Measurements from ENCODE around the gene TRAF7. TPM values are rescaled to one million over a fixed set of nuclear protein-coding genes. Genes with fewer than 3 reads are reported as not detected.

Gene TRAF7
- total RNA-seq, 1 experiment from 2014 or later = 44.9 TPM

GRCh38 chr16:2186505-2186904 is 30.9 kb downstream of the TRAF7 start:
- Histone ChIP-seq H3K36me3 (ENCODE audit: low read depth, low read length) (no peaks in the 10 kb centered on the region), H3K9me3 (ENCODE audit: low read length) (no peaks in the 10 kb centered on the region), H3K4me1 (ENCODE audit: insufficient read depth, low read length) (no peaks in the 10 kb centered on the region), H3K79me2 (ENCODE audit: low read length) (no peaks in the 10 kb centered on the region), H2AFZ (ENCODE audit: low read length) (no peak overlapping the region), H3K9ac (ENCODE audit: low read length) (no peak overlapping the region), H3K27ac (ENCODE audit: low read length) (no peak overlapping the region), H3K27me3 (ENCODE audit: low read length) (no peaks in the 10 kb centered on the region), H3K9me2 (replicated peaks; ENCODE audit: low read length) (no peaks in the 10 kb centered on the region), H3K4me2 (ENCODE audit: low read length) (no peak overlapping the region), H3K4me3 (ENCODE audit: low read length) (no peak overlapping the region), H4K20me1 (ENCODE audit: low read length) (no peaks in the 10 kb centered on the region), H3F3A (ENCODE audit: low read length, unreplicated experiment) (no peaks in the 10 kb centered on the region)
- ChIA-PET CTCF (no interaction called here), POLR2A (ENCODE audit: unreplicated experiment) (no interaction called here)
- ATAC-seq = no peak
- TF ChIP-seq EZH2phosphoT487 (IDR thresholded peaks at IDR 0.05; ENCODE audit: borderline replicate concordance, low read length) (no peak), EZH2 (IDR thresholded peaks at IDR 0.05; ENCODE audit: low read length, unreplicated experiment) (no peak), CTCF (conservative IDR thresholded peaks at IDR 0.05; ENCODE audit: low read depth, low read length) (no peak)
- no TSS peak for BruUV-seq (replicated peaks)
- DNase-seq = no peak
- intact Hi-C loops (cut with micrococcal nuclease) = no loop called here

GRCh38 chr16:2187212-2187611 is 31.6 kb downstream of the TRAF7 start:
- POLR2A ChIA-PET (ENCODE audit: unreplicated experiment) = no interaction called here
- Histone ChIP-seq H3K4me3 (ENCODE audit: low read length) (no peak overlapping the region), H3K9ac (ENCODE audit: low read length) (no peak overlapping the region), H3K27me3 (ENCODE audit: low read length) (no peaks in the 10 kb centered on the region), H3K9me2 (replicated peaks; ENCODE audit: low read length) (no peaks in the 10 kb centered on the region), H3K4me2 (ENCODE audit: low read length) (no peak overlapping the region), H3F3A (ENCODE audit: low read length, unreplicated experiment) (no peaks in the 10 kb centered on the region), H3K36me3 (ENCODE audit: low read depth, low read length) (no peaks in the 10 kb centered on the region), H2AFZ (ENCODE audit: low read length) (no peak overlapping the region), H3K79me2 (ENCODE audit: low read length) (no peaks in the 10 kb centered on the region), H4K20me1 (ENCODE audit: low read length) (no peaks in the 10 kb centered on the region), H3K9me3 (ENCODE audit: low read length) (no peaks in the 10 kb centered on the region), H3K27ac (ENCODE audit: low read length) (no peak overlapping the region), H3K4me1 (ENCODE audit: insufficient read depth, low read length) (no peaks in the 10 kb centered on the region)
- CTCF ChIA-PET = no interaction called here
- intact Hi-C loops (cut with micrococcal nuclease) = no loop called here
- no TSS peak for BruUV-seq (replicated peaks)
- no peak for TF ChIP-seq EZH2 (IDR thresholded peaks at IDR 0.05; ENCODE audit: low read length, unreplicated experiment)
- no peak for TF ChIP-seq EZH2phosphoT487 (IDR thresholded peaks at IDR 0.05; ENCODE audit: borderline replicate concordance, low read length)
- no peak for TF ChIP-seq CTCF (conservative IDR thresholded peaks at IDR 0.05; ENCODE audit: low read depth, low read length)
- no peak for DNase-seq
- no peak for ATAC-seq

DNA sequence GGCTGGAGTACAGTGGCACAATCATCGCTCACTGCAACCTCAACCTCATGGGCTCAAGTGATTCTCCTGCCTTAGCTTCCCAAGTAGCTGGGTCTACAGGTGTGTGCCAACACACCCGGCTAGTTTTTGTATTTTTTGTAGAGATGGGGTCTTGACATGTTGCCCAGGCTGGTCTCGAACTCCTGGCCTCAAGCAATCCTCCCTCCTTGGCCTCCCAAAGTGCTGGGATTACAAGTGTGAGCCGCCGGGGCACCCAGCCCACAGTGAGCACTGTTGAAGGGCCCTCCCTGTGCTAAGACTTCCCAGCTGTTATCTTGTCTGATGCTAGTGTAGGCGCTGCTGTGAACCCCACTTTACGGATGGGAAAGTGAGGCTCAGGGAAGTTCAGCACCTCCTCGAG is 32.8 kb downstream of the TRAF7 start:
- no peak overlapping the region for H2AFZ ChIP-seq (ENCODE audit: low read length)
- H3K9me2 ChIP-seq (replicated peaks; ENCODE audit: low read length) = no peaks in the 10 kb centered on the region
- no peak overlapping the region for H3K27ac ChIP-seq (ENCODE audit: low read length)
- TF ChIP-seq EZH2phosphoT487 (IDR thresholded peaks at IDR 0.05; ENCODE audit: borderline replicate concordance, low read length) (no peak), CTCF (conservative IDR thresholded peaks at IDR 0.05; ENCODE audit: low read depth, low read length) (no peak), EZH2 (IDR thresholded peaks at IDR 0.05; ENCODE audit: low read length, unreplicated experiment) (no peak)
- ChIA-PET CTCF (no interaction called here), POLR2A (ENCODE audit: unreplicated experiment) (no interaction called here)
- DNase-seq (no peak), ATAC-seq (no peak)
- no peaks in the 10 kb centered on the region for H3K27me3 ChIP-seq (ENCODE audit: low read length)
- no peak overlapping the region for H3K4me3 ChIP-seq (ENCODE audit: low read length)
- BruUV-seq (replicated peaks) = no TSS peak
- H3K36me3 ChIP-seq (ENCODE audit: low read depth, low read length) = no peaks in the 10 kb centered on the region
- H3F3A ChIP-seq (ENCODE audit: low read length, unreplicated experiment) = no peaks in the 10 kb centered on the region
- no peaks in the 10 kb centered on the region for H3K79me2 ChIP-seq (ENCODE audit: low read length)
- no peaks in the 10 kb centered on the region for H3K9me3 ChIP-seq (ENCODE audit: low read length)
- intact Hi-C loops (cut with micrococcal nuclease) = no loop called here
- no peaks in the 10 kb centered on the region for H3K4me1 ChIP-seq (ENCODE audit: insufficient read depth, low read length)
- H4K20me1 ChIP-seq (ENCODE audit: low read length) = no peaks in the 10 kb centered on the region
- H3K9ac ChIP-seq (ENCODE audit: low read length) = no peak overlapping the region
- no peak overlapping the region for H3K4me2 ChIP-seq (ENCODE audit: low read length)

Measured in PC-3 (cell line).